ENCODE results near the gene PLEKHH1.

Gene PLEKHH1

GRCh38 chr14:67638642-67639041 lies 105.6 kb downstream of the PLEKHH1 start:
- no peak for DNase-seq
